Measurements from ENCODE around the gene SLC2A6.

Gene SLC2A6

DNA sequence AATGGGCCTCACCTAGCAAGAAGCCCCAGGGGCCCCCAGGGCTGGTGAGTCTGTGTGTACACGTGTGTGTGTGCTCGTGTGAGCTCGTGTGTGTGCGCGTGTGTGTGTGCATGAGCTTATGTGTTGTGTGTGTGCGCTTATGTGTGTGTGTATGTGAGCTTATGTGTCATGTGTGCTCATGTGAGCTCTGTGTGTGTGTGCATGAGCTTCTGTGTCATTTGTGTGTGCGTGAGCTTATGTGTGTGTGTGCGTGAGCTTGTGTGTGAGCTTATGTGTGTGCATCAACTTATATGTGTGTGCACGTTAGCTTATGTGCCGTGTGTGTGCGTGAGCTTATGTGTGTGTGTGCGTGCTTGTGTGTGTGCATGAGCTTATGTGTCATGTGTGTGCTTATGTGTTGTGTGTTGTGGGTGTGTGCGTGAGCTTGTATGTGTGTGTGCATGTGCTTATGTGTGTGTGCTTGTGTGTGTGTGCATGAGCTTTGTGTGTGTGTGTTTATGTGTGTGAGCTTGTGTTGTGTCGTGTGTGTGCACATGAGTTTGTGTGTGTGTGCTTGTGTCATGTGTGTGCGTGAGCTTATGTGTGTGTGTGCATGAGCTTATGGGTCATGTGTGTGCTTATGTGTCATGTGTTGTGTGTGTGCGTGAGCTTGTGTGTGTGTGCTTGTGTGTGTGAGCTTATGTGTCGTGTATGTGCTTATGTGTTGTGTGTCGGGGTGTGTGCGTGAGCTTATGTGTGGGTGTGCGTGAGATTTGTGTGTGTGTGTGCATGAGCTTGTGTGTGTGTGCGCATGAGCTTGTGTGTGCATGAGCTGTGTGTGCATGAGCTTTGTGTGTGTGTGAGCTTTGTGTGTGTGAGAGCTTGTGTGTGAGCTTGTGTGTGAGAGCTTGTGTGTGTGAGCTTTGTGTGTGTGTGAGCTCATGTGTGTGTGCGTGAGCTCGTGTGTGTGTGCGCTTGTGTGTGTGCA lies 16.7 kb upstream of the SLC2A6 start:
- no peak for DNase-seq

- no peak for DNase-seq
These were observed 15.9 kb upstream of the SLC2A6 start for GRCh38 chr9:133494636-133495326.

GRCh38 chr9:133493845-133494540 lies 15.1 kb upstream of the SLC2A6 start:
- DNase-seq: no peak

DNA sequence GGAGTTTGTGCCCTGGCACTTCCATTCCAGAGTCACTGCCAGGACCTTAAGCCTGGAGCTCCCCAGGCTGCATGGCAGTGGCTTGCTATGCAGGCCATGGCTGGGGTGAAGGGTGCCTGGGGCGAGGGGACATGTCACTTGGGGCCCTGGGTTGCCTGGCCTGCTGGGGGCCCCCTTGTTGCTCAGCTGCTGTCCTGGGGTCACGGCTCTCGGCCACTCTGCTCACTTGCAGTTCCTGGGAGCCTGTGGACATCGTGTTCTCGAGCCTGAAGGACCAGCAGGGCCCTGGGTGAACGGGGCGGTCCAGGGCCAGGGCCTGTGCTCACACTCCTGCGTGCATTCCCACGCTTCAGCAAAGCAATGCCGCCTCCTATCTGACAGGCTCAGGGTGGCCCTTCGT lies 14.5 kb upstream of the SLC2A6 start:
- DNase-seq: no peak

- no peak for DNase-seq
These were observed 13.4 kb upstream of the SLC2A6 start for GRCh38 chr9:133492061-133493021.

GRCh38 chr9:133491656-133491925 lies 12.7 kb upstream of the SLC2A6 start:
- DNase-seq: no peak

GRCh38 chr9:133490865-133491655 lies 12.2 kb upstream of the SLC2A6 start:
- no peak for DNase-seq

GRCh38 chr9:133490201-133490681 lies 11.3 kb upstream of the SLC2A6 start:
- no peak for DNase-seq

- no peak for DNase-seq
These were observed 10.6 kb upstream of the SLC2A6 start for GRCh38 chr9:133489253-133490190.

DNA sequence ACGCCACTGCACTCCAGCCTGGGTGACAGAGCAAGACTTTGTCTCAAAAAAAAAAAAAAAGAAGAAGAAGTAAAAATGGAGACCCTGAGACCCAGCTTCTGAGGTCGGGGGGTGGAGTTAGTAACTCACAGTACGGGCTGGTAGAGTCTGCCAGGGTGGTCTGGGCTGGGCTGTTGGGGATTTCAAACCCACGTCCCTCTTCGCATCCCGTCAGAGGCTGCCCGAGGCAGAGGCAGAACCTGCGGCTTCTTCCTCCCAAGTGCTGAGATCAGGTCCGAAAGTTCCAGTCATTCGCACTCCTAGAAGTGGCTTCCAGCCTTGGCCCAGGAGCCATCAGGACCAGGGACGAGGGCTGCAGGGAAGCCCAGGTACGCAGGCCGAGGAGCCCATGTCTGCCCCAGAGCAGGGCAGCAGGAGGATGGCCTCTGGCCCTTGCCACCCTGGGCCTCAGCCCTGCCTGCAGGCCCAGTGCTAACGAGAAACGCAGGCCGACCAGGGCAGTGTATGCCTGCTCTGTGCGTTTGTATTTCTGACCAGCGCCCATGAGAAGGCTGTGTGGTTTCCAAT lies 9.9 kb upstream of the SLC2A6 start:
- no peak for DNase-seq

- DNase-seq: no peak
These were observed 8.4 kb upstream of the SLC2A6 start for GRCh38 chr9:133487331-133487725.

DNA sequence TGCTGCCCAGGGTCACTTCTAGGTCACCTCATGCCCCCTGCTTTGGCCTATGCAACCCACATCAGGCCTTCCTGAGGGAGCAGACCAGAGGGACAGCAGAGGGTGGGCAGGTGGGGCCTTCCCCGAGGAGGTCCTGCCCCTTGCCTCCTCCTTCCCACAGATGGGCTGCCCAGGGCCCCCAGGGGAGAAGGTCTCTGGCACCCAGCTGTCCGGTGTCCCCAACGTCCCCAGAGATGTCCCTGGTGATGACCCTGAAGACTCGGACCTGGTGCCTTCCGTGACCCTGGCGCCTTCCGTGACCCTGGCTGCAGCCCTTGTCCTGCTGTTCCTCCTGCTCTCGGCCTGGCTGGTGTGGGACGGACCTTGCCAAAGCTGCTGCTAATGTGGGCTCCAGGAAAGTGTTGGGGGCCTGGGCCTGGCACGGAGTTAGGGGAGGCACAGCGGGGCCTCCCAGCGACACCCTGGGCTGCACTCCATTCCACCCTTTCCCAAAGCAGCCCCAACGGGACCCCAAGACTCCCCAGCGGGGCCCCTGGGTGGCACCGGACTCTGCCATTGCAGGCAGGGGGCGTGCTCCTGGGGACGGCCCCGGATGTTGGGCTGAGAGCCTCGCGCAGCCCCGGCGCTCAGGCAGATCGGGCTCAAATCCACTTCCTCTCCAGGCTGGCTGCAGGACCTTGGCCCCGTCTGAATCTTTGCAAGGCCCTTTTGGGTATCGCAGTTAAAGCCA lies 6.8 kb upstream of the SLC2A6 start:
- no peak for DNase-seq

DNA sequence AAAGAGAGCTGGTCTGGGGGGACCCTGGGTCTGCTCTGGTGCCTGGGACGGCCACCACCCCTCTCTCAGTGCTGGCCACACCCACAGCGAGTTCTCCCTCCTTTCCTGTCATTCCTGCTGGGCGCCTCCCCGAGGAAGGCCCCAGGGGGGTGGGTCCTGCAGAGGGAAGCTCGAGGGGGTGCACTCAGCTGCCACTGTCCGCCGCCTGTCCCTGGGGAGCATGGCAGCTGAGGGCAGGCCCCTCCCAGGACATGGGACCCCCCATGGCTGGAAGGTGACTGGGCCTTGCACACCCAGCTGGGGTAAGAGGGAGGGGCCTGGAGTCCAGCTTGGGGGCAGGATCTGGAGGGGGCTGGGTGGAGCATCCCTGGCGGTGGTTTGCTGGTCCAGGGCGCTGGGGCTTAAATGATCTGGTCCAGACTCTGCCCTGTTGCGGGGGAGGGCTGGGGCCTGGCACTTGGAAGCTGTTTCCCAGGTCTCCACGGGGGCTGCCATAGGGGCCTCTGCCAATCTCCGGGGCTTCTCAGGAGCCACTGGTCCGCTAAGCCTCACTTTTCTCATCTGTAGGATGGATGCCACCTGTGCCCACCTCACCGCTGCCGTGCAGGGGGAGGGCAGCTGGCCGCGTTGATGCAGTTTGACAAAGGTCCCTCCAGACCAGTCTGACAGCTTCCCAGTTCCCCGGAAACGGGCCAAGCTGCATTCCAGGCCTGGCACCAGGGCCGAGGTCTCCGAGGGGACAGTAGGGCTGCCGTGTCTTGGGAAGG lies 6.0 kb upstream of the SLC2A6 start:
- no peak for DNase-seq

DNA sequence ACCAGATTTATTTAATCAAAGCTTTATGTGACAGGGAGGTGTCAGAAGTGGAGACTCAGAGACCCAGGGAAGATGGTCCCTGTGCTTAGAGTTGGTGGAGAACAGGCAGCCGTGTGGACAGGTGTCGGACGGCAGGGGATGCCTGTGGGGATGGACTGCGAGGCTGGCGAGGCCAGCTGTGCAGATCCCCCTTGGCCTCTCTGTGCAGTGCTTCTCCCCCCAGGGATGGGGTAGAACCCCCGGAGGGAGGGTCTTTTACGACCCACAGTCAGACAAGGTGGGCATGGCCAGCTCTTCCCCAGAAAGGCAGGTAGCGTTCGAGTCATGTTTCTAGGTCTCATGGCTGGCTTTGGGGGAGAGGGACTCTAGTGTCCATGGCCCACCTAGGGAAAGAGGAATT lies 4.7 kb upstream of the SLC2A6 start:
- DNase-seq: no peak

DNA sequence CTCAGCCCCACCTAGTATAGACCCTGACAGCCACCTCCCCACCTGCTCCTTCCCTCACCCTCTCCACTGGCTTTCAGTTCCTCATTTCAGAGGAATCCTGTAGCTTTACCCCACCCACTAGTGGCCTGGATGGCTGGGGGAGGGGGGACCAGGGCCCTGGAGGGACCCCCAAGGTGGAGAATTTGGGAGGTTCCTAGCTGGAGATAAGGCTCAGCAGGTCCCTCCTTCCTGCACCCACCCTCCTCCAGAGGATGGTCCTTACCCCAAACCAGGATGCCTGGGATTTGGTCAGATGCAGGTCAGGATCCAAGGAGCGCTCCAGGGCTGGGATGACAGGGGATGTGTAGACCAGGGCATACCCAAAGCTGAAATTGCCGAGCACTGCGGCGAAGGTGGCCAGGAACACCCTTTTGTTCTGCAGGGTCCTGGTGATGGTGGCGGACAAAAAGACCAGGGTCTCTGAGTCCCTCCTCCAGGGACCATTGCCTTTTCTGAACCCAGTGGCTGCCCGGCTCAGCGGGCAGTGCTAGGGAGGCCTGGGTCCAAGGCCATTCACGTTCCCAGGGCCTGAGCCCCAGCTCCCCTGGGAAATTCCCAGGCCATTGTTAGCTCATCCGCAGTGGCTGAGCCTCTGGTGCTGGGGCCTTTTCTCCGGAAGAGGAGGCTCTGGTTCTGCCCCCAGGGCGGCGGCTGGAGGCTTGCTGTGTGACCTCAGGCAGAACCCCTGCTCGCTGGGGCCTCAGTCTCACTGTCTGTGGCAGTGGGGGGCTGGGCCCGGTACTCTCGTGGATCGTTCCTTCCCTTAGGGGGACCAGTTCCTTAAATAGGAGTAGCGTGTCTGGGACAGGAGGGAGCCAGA lies 678 bp downstream of the SLC2A6 start:
- no peak for DNase-seq

DNA sequence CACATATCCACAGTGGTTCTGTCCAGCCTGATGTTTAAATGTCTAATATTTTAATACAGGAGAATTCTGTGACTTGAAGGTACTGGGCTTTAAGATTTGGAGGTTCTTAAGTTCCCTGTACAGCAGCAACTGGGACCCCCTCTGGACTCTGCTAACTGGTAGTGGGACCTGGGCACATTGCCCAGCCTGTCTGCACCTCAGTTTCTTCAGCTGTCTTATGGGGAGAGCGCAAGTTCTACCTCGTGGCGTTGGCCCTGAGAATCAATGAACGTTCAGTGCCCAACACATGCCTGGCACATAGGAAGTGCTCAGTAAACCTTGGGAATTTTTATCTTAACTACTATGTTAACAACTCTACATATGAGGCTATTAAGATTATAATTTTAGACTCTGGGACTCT lies 1.4 kb downstream of the SLC2A6 start:
- no peak for DNase-seq

DNA sequence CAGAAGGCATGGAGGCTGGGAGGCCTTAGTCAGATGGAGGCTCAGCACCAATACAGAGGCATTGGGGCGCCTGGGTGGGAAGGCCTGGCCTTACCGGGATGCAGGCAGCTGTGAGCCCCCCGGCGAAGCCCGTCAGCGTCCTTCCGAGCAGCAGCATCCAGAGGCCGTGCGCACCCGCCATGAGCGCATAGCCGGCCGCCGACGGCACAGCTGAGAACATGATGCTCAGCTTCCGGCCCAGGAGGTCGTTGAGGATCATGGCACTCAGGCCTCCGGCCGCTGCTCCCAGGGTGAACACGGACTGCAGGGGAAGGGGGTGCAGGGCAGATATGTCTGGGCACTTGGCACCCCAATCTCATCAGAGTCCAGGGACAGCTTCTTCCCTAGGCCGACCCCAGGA lies 2.0 kb downstream of the SLC2A6 start:
- DNase-seq: no peak

All from NCI-H1105 (cell line).